DLD1 (cell line): Measurements from ENCODE around the gene IL3RA.
"Not testable (repeated sequence)": the region's sequence is repeated elsewhere in the genome, so short reads cannot be mapped to it uniquely, and the experiment has no call there.

ENCODE experiments used
- in situ Hi-C: cut with HindIII; loops from 2 replicates; pipeline ENCODE4 v1.10.0; 2017; ENCODE audit warnings: low sequenced_read_pairs

The IL3RA gene

GRCh38 chrX:1421433-1422134, 85.0 kb downstream of the IL3RA start:
- in situ Hi-C loops: no loop called here

- in situ Hi-C loops: no loop called here
These were observed 85.5 kb downstream of the IL3RA start for GRCh38 chrX:1422135-1422465.

- in situ Hi-C loops: no loop called here
These were observed 86.6 kb downstream of the IL3RA start for GRCh38 chrX:1423215-1423614.

DNA sequence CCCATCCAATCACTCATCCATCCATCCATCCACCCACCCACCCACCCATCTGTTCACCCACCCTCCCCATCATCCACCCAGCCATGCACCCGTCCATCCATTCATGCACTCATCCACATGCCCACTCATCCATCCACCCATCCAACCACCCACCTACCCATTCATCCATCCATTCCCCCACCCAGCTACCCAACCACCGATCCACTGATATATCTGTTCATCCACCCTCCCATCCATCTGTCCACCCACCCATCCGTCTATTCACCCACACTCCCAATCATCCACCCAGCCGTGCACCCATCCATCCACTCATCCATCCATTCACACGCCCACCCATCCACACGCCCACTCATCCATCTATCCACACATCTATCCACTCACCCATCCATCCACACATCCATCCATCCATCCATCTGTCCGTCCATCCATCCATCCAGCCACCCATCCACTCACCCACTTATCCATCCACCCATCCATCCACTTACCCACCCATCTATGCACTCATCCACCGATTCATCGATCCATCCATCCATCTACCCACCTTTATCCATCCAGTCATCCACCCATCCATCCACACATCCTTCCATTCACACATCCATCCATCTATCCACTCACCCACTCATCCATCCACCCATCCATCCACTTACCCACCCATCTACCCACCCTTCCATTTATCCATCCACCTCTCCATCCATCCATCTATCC, 87.7 kb downstream of the IL3RA start:
- in situ Hi-C loops: no loop called here

GRCh38 chrX:1425381-1425780, 88.8 kb downstream of the IL3RA start:
- in situ Hi-C loops: no loop called here

- in situ Hi-C loops: not testable (repeated sequence)
These were observed 89.7 kb downstream of the IL3RA start for GRCh38 chrX:1426321-1426720.

- in situ Hi-C loops: no loop called here
These were observed 91.2 kb downstream of the IL3RA start for GRCh38 chrX:1427756-1428155.

DNA sequence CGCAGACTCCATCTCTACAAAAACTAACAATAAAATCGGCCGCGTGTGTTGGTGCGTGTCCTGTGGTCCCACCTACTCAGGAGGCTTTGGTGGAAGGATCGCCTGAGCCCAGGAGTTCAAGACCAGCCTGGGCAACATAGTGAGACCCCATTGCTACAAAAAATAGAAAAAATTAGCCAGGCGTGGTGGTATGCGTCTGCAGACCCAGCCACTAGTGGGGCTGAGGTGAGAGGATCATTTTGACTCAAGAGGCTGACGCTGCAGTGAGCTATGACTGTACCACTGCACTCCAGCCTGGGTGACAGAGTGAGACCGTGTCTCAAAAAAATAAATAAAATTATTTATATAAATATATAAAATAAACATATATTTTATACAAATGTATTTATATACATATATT, 93.9 kb downstream of the IL3RA start:
- in situ Hi-C loops: no loop called here
